Endothelial cell of umbilical vein (primary cell): ENCODE results near the gene KLRG1. TPM values are rescaled to one million over a fixed set of nuclear protein-coding genes. Genes with fewer than 3 reads are reported as not detected.

ENCODE experiments used
- BruUV-seq: library from RNA; stranded (reverse); fragments of 400-500 nt; replicated peaks from 2 replicates; lab custom pipeline; 2021; lab: Mats Ljungman, UMichigan
- CTCF ChIA-PET: fragments of 300-600, 350-600 bp; sonication (Branson Sonifier 250); formaldehyde crosslinking; loops from one replicate; lab custom pipeline; 2021; ENCODE audit warnings: antibody characterized with exemption, inconsistent platforms; lab: Charles Lee
- POLR2A ChIA-PET: fragments of 300-600, 350-600 bp; sonication (Branson Sonifier 250); formaldehyde crosslinking; loops from one replicate; lab custom pipeline; 2021; ENCODE audit warnings: antibody characterized with exemption, inconsistent platforms; lab: Charles Lee
- DNase-seq: peaks from one replicate; pipeline ENCODE4 v3.0.0-alpha.2; 2011; ENCODE audit warnings: low read depth, low spot score
- FAIRE-seq: peaks from 2 replicates; lab custom pipeline; 2011; peaks lifted over from hg19 to GRCh38; lab: Jason Lieb, UNC
- H2AFZ ChIP-seq: 2 replicates; pipeline ENCODE4 v1.6.0; 2012; ENCODE audit warnings: low read depth, low read length, control low read depth, inconsistent platforms
- H3K27ac ChIP-seq: 2 replicates; pipeline ENCODE4 v1.5.1; 2011; ENCODE audit warnings: low read depth, mild to moderate bottlenecking, control low read depth, low read length, moderate library complexity; ENCODE audit not compliant: insufficient read depth
- H3K27me3 ChIP-seq, 2 experiments: 2 replicates each; pipeline versions ENCODE4 v1.6.0 to v1.6.1; 2011; ENCODE audit warnings: low read length in 2 of 2, mixed read lengths in 1 of 2; ENCODE audit not compliant: control insufficient read depth in 2 of 2, insufficient read depth in 2 of 2
- H3K36me3 ChIP-seq, 2 experiments: 2 replicates in 1 of 2; 3 replicates in 1 of 2; pipeline ENCODE4 v1.5.1; 2011; ENCODE audit warnings: low read length in 2 of 2, mild to moderate bottlenecking in 1 of 2, moderate library complexity in 1 of 2; ENCODE audit not compliant: control insufficient read depth in 2 of 2, insufficient read depth in 2 of 2; ENCODE audit errors: extremely low read depth in 1 of 2
- H3K4me1 ChIP-seq: 3 replicates; pipeline ENCODE4 v1.5.1; 2011; ENCODE audit warnings: mild to moderate bottlenecking, low read length; ENCODE audit not compliant: control insufficient read depth, insufficient read depth; ENCODE audit errors: extremely low read depth
- H3K4me2 ChIP-seq: 2 replicates; pipeline ENCODE4 v1.6.1; 2011; ENCODE audit warnings: low read length, control low read depth, mixed read lengths; ENCODE audit not compliant: insufficient read depth
- H3K4me3 ChIP-seq, 3 experiments: fragments of 200-600 bp in 1 of 3; sonication (generic), shearing (Covaris generic) in 1 of 3; replicated peaks in 1 of 3; 2 replicates each; pipeline ENCODE4 v1.5.1; 2011 to 2016; ENCODE audit warnings: control low read depth in 3 of 3, low read length in 3 of 3, mild to moderate bottlenecking in 2 of 3, inconsistent platforms in 1 of 3, low read depth in 1 of 3, moderate library complexity in 1 of 3; ENCODE audit not compliant: insufficient read depth in 1 of 3
- H3K79me2 ChIP-seq: 2 replicates; pipeline ENCODE4 v1.6.0; 2012; ENCODE audit warnings: low read length, inconsistent platforms; ENCODE audit not compliant: control insufficient read depth, insufficient read depth
- H3K9ac ChIP-seq: replicated peaks from 2 replicates; pipeline ENCODE3; 2011; ENCODE audit warnings: low read length, control low read depth; ENCODE audit not compliant: insufficient read depth; ENCODE audit errors: extremely low read depth
- H3K9me1 ChIP-seq: replicated peaks from 3 replicates; pipeline ENCODE4 v1.6.0; 2011; ENCODE audit warnings: mild to moderate bottlenecking, low read length; ENCODE audit not compliant: control insufficient read depth, insufficient read depth; ENCODE audit errors: extremely low read depth
- H3K9me3 ChIP-seq: replicated peaks from 2 replicates; pipeline ENCODE4 v1.5.1; 2012; ENCODE audit warnings: low read length, inconsistent platforms; ENCODE audit not compliant: control insufficient read depth, insufficient read depth
- H4K20me1 ChIP-seq: replicated peaks from 2 replicates; pipeline ENCODE3; 2011; ENCODE audit warnings: mild to moderate bottlenecking, low read length; ENCODE audit not compliant: control insufficient read depth, insufficient read depth; ENCODE audit errors: extremely low read depth
- EZH2 ChIP-seq: IDR thresholded peaks from 2 replicates; pipeline ENCODE4 v1.6.1; 2012; ENCODE audit warnings: borderline replicate concordance, low read depth, mild to moderate bottlenecking, moderate library complexity, low read length, inconsistent platforms; ENCODE audit not compliant: severe bottlenecking
- FOS ChIP-seq: IDR thresholded peaks from 2 replicates; pipeline ENCODE4 v1.6.1; 2011; ENCODE audit warnings: mild to moderate bottlenecking, low read length, moderate library complexity, borderline replicate concordance; ENCODE audit not compliant: insufficient read depth
- GATA2 ChIP-seq: IDR thresholded peaks from 2 replicates; pipeline ENCODE4 v1.7.0; 2011; ENCODE audit warnings: low read depth, mild to moderate bottlenecking, moderate library complexity, mixed read lengths, low read length; ENCODE audit not compliant: insufficient read length, insufficient read depth
- JUN ChIP-seq: IDR thresholded peaks from 2 replicates; pipeline ENCODE4 v1.6.1; 2011; ENCODE audit warnings: borderline replicate concordance, low read depth; ENCODE audit not compliant: insufficient read length, insufficient read depth
- MYC ChIP-seq: IDR thresholded peaks from one replicate; pipeline ENCODE4 v1.6.1; 2011; ENCODE audit warnings: mild to moderate bottlenecking, low read depth, low read length
- POLR2A ChIP-seq: IDR thresholded peaks from 2 replicates; pipeline ENCODE4 v1.6.1; 2012; ENCODE audit warnings: low read depth, mild to moderate bottlenecking, control low read depth, low read length
- POLR2AphosphoS5 ChIP-seq: IDR thresholded peaks from 2 replicates; pipeline ENCODE4 v1.6.1; 2012; ENCODE audit warnings: low read depth, mild to moderate bottlenecking, control low read depth, low read length, moderate library complexity; ENCODE audit not compliant: insufficient read depth
- dilution Hi-C: fragments of 300-500 bp; cut with MboI; formaldehyde crosslinking; loops from one replicate; pipeline ENCODE4 v1.15.0; 2019; ENCODE audit warnings: low sequenced_read_pairs; ENCODE audit not compliant: extremely low pct_ligation_motif_present
- intact Hi-C: fragments of 100-400 bp; cut with micrococcal nuclease; formaldehyde crosslinking; loops from one replicate; pipeline ENCODE4 v1.10.0; 2022
- polyA plus RNA-seq, 4 experiments: library from polyadenylated mRNA; depleted of rRNA in 3 of 4; stranded (reverse) in 3 of 4; unstranded in 1 of 4; fragments of >200 nt; gene quantifications; 2 replicates each; pipeline versions ENCODE4 v1.2.1 to v1.2.3, GENCODE V29; 2011 to 2012; ENCODE audit warnings: missing spikeins in 1 of 4
- total RNA-seq: library from RNA; stranded (reverse); gene quantifications from 2 replicates; pipeline ENCODE4 v1.2.3, GENCODE V29; 2021
- TF ChIP-seq, protein P1 (sequence below), 2 donors: IDR thresholded peaks; 1 replicate in 1 of 2; 2 replicates in 1 of 2; pipeline ENCODE4 v1.5.1; 2011; ENCODE audit warnings: low read length in 2 of 2, mild to moderate bottlenecking in 2 of 2, moderate library complexity in 2 of 2, control low read depth in 1 of 2, inconsistent platforms in 1 of 2, low read depth in 1 of 2; ENCODE audit not compliant: insufficient read depth in 1 of 2; ENCODE audit errors: extremely low read depth in 1 of 2
- TF ChIP-seq, protein P2 (sequence below): IDR thresholded peaks from 2 replicates; pipeline ENCODE4 v1.6.1; 2011; ENCODE audit not compliant: insufficient read depth, insufficient read length

The KLRG1 gene
- total and polyA plus RNA-seq, 2 donors (not counting 3 experiments of a cell fraction or from before 2014, with no cell fraction given): 4.4 to 15.9 TPM

DNA sequence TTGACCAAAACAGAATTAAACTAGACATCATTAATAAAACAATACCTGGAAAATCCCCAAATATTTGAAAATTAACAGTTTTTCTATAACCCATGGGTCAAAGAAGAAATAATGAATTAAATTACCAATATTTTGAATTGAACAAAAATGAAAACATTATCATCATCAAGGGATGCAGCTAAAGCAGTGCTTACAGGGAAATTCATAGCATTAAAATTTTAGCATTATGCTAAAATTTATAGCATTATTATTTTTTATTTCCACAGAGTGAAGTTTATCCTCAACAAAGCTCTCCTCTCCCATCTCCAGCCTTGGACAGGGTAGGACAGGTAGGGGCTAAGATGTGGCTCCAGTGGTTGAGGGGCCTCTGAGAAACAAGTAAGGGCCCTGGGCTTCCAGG lies 20.6 kb upstream of the KLRG1 start:
- TF ChIP-seq, protein P1, sequence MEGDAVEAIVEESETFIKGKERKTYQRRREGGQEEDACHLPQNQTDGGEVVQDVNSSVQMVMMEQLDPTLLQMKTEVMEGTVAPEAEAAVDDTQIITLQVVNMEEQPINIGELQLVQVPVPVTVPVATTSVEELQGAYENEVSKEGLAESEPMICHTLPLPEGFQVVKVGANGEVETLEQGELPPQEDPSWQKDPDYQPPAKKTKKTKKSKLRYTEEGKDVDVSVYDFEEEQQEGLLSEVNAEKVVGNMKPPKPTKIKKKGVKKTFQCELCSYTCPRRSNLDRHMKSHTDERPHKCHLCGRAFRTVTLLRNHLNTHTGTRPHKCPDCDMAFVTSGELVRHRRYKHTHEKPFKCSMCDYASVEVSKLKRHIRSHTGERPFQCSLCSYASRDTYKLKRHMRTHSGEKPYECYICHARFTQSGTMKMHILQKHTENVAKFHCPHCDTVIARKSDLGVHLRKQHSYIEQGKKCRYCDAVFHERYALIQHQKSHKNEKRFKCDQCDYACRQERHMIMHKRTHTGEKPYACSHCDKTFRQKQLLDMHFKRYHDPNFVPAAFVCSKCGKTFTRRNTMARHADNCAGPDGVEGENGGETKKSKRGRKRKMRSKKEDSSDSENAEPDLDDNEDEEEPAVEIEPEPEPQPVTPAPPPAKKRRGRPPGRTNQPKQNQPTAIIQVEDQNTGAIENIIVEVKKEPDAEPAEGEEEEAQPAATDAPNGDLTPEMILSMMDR (IDR thresholded peaks at IDR 0.05; ENCODE audit: extremely low read depth in 1 of 2, insufficient read depth in 1 of 2, low read depth in 1 of 2, low read length in 2 of 2): no peak
- TF ChIP-seq, protein P2, sequence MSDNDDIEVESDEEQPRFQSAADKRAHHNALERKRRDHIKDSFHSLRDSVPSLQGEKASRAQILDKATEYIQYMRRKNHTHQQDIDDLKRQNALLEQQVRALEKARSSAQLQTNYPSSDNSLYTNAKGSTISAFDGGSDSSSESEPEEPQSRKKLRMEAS: no peak
- TF ChIP-seq POLR2A (no peak), FOS (no peak), MYC (no peak), JUN (no peak), POLR2AphosphoS5 (no peak), EZH2 (no peak), GATA2 (no peak)
- H3K79me2 ChIP-seq: no peaks in the 10 kb centered on the region
- no peaks in the 10 kb centered on the region for H3K9me1 ChIP-seq
- ChIA-PET CTCF (no interaction called here), POLR2A (no interaction called here)
- H3K4me3 ChIP-seq: no peak overlapping the region
- dilution Hi-C loops (no loop called here), intact Hi-C loops (no loop called here)
- no peaks in the 10 kb centered on the region for H3K27me3 ChIP-seq
- H3K9ac ChIP-seq: no peak overlapping the region
- H3K27ac ChIP-seq: no peak overlapping the region
- no TSS peak for BruUV-seq
- no peak overlapping the region for H2AFZ ChIP-seq
- no peaks in the 10 kb centered on the region for H3K9me3 ChIP-seq
- no peaks in the 10 kb centered on the region for H4K20me1 ChIP-seq
- H3K4me1 ChIP-seq: no peaks in the 10 kb centered on the region
- no peak for FAIRE-seq
- no peak overlapping the region for H3K4me2 ChIP-seq
- no peaks in the 10 kb centered on the region for H3K36me3 ChIP-seq
- DNase-seq: no peak
